Lower lobe of right lung (tissue), 2 donors: ENCODE data around the gene ABO. TPM values are rescaled to one million over a fixed set of nuclear protein-coding genes. Genes with fewer than 3 reads are reported as not detected.
"Not testable (repeated sequence)": the region's sequence is repeated elsewhere in the genome, so short reads cannot be mapped to it uniquely, and the experiment has no call there.

Experiments used
- ATAC-seq, 2 donors: fragments of 200-7000 bp; cut with Tn5 transposase; one replicate each; pipeline ENCODE4 v1.9.1; 2020 to 2022; ENCODE audit warnings: mild to moderate bottlenecking in 2 of 2, moderate library complexity in 2 of 2
- DNase-seq: peaks from one replicate; pipeline ENCODE4 v3.0.0-alpha.2; 2020
- H3K27ac ChIP-seq: fragments of 200-600 bp; one replicate; pipeline ENCODE4 v1.8.0; 2022
- H3K27me3 ChIP-seq: fragments of 200-600 bp; one replicate; pipeline ENCODE4 v1.8.0; 2022; ENCODE audit warnings: low read depth
- H3K36me3 ChIP-seq: fragments of 200-600 bp; one replicate; pipeline ENCODE4 v1.8.0; 2022; ENCODE audit warnings: mild to moderate bottlenecking
- H3K4me1 ChIP-seq: fragments of 200-600 bp; one replicate; pipeline ENCODE4 v1.8.0; 2022
- H3K4me3 ChIP-seq: fragments of 200-600 bp; one replicate; pipeline ENCODE4 v1.8.0; 2022; ENCODE audit warnings: mild to moderate bottlenecking
- H3K9me3 ChIP-seq: fragments of 200-600 bp; one replicate; pipeline ENCODE4 v1.8.0; 2022
- intact Hi-C: fragments of 100-400 bp; cut with DNase I; formaldehyde crosslinking; loops from one replicate; pipeline ENCODE4 v1.11.0; 2022
- total RNA-seq: library from RNA; stranded (reverse); fragmentation: NEBNext Ultra II Directional; extraction: Animal tissue kit (Norgen Biotek cat#: 25700); gene quantifications from one replicate; pipeline ENCODE4 v1.2.1, GENCODE V29; 2021
- TF ChIP-seq, protein P1 (sequence below): fragments of 200-600 bp; IDR thresholded peaks from one replicate; pipeline ENCODE4 v1.8.0; 2022; ENCODE audit warnings: antibody characterized with exemption, mild to moderate bottlenecking
- donor health status: DM: no; HTN: yes; CAD: no; lungs with severe emphysema.

The ABO gene
- total RNA-seq, 1 donor from 2014 or later: 25.0 TPM

DNA sequence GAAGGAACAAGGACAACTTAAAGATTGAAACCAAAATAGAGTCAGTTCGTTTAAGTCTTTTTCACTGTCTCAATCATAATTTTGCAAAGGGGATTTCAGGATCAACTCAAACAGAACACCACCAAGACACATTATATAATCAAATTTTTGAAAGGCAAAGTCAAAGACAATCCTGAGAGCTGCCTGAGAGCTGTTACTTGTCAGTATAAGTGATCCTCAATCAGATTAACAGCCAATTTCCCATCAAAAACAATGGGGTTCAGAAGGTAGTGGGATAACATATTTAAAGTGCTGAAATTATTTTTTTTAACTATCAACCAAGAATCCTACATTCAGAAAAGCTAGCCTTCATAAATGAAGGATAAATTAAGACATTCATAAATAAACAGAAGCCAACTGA, 19.3 kb upstream of the ABO start:
- H3K4me3 ChIP-seq: no peak overlapping the region
- TF ChIP-seq, protein P1, sequence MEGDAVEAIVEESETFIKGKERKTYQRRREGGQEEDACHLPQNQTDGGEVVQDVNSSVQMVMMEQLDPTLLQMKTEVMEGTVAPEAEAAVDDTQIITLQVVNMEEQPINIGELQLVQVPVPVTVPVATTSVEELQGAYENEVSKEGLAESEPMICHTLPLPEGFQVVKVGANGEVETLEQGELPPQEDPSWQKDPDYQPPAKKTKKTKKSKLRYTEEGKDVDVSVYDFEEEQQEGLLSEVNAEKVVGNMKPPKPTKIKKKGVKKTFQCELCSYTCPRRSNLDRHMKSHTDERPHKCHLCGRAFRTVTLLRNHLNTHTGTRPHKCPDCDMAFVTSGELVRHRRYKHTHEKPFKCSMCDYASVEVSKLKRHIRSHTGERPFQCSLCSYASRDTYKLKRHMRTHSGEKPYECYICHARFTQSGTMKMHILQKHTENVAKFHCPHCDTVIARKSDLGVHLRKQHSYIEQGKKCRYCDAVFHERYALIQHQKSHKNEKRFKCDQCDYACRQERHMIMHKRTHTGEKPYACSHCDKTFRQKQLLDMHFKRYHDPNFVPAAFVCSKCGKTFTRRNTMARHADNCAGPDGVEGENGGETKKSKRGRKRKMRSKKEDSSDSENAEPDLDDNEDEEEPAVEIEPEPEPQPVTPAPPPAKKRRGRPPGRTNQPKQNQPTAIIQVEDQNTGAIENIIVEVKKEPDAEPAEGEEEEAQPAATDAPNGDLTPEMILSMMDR: no peak
- H3K9me3 ChIP-seq: no peaks in the 10 kb centered on the region
- no peaks in the 10 kb centered on the region for H3K4me1 ChIP-seq
- ATAC-seq (no peak), DNase-seq (no peak)
- H3K27ac ChIP-seq: no peak overlapping the region
- intact Hi-C loops: no loop called here
- no peaks in the 10 kb centered on the region for H3K36me3 ChIP-seq
- peaks cover 5% of the 10 kb centered on the region for H3K27me3 ChIP-seq

DNA sequence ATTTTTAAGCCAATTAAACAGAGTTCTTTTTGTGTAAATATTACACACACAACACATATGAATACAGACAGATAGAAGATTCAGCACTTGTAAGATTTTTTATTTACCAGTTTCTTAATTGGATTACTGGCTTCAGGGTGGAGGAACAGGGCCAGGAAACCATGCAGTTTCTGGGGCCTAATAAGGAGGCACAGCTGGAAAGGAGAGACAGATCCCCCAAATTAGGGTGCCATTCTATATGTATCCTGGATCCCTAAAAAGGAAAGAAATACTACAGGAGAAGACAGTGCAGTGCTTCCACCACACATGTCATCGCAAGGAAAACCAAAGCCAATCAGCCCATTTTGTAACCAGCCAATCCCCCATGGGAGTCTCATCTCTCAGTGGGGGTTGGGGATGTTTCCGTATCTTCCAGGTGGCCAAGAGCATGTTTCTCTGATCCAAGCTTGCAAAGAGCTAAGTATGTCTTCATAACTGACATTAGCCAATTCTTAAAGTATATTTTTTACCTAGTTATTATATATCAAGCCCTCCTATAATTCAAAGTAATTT, 15.8 kb upstream of the ABO start:
- no peak overlapping the region for H3K27ac ChIP-seq
- TF ChIP-seq, protein P1: no peak

DNA sequence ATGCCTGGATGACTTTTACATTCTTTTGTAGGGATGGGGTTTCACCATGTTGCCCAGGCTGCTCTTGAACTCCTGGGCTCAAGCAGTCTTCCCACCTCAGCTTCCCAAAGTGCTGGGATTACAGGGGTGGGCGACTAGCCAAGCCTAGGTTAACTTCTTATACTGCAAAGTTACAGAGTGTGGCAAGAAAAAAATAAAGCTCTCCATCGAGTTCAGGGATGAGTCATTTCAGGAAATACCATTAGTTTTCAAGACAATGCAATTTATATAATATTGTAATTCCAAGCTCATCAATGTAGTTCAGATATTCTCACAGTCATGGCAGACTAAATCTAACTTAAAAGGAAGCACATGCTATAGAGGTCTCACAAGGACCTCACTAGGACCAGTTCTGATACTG, 11.5 kb upstream of the ABO start:
- intact Hi-C loops: no loop called here
- Histone ChIP-seq H3K4me3 (no peak overlapping the region), H3K27me3 (no peaks in the 10 kb centered on the region), H3K27ac (no peak overlapping the region), H3K4me1 (no peaks in the 10 kb centered on the region), H3K36me3 (no peaks in the 10 kb centered on the region), H3K9me3 (no peaks in the 10 kb centered on the region)
- DNase-seq: no peak
- TF ChIP-seq, protein P1: no peak
- ATAC-seq: no peak

More for the DNA sequence above, 15.8 kb upstream of the ABO start:
- Histone ChIP-seq H3K4me1 (no peaks in the 10 kb centered on the region), H3K27me3 (no peaks in the 10 kb centered on the region), H3K36me3 (no peaks in the 10 kb centered on the region), H3K9me3 (no peaks in the 10 kb centered on the region), H3K4me3 (no peak overlapping the region)
- ATAC-seq: no peak
- DNase-seq: no peak
- intact Hi-C loops: no loop called here

DNA sequence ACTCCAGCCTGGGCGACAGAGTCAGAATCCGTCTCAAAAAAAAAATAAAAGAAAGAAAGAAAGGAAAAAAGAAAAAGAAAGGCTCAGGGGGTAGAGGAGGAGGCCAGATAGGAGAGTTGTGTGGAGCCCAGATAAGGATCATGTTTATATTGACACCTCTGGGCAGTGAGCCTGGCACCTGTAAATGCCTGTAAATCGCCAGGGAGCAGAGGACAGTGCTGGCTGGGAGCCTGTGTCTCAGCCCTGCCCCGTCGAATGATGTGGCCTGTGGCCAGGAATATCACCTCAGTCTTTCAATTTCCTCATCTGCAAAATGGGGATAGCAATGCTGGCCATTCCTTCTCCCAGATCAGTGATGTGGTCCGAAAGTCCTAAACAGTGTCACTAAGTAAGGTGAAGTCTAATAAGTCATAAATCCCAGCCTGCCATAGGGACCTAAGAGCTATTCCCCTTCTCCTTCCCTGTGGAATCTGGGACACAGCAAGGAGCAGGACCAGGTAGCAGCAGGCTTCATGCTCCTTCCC, 10.3 kb upstream of the ABO start:
- Histone ChIP-seq H3K27me3 (no peaks in the 10 kb centered on the region), H3K36me3 (no peaks in the 10 kb centered on the region), H3K4me3 (no peak overlapping the region), H3K9me3 (no peaks in the 10 kb centered on the region), H3K4me1 (no peaks in the 10 kb centered on the region), H3K27ac (no peak overlapping the region)
- DNase-seq (no peak), ATAC-seq (no peak)
- TF ChIP-seq, protein P1: no peak
- intact Hi-C loops: no loop called here

DNA sequence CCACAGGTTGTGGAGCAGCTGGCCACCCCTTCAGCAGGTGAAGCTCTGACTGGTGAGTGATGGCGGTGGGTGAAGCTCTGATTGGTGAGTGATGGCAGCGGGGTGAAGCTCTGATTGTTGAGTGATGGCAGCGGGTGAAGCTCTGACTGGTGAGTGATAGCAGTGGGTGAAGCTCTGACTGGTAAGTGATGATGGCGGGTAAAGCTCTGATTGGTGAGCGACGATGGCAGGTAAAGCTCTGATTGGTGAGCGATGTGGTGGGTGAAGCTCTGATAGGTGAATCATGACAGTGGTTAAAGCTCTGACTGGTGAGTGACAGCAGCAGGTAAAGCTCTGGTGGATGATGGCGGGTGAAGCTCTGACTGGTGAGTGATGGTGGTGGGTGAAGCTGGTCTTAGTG, 9.4 kb upstream of the ABO start:
- no peaks in the 10 kb centered on the region for H3K36me3 ChIP-seq
- no peak overlapping the region for H3K27ac ChIP-seq
- ATAC-seq (no peak), DNase-seq (no peak)
- intact Hi-C loops: no loop called here
- TF ChIP-seq, protein P1: no peak
- H3K9me3 ChIP-seq: no peaks in the 10 kb centered on the region
- H3K4me1 ChIP-seq: no peaks in the 10 kb centered on the region
- no peak overlapping the region for H3K4me3 ChIP-seq
- no peaks in the 10 kb centered on the region for H3K27me3 ChIP-seq

DNA sequence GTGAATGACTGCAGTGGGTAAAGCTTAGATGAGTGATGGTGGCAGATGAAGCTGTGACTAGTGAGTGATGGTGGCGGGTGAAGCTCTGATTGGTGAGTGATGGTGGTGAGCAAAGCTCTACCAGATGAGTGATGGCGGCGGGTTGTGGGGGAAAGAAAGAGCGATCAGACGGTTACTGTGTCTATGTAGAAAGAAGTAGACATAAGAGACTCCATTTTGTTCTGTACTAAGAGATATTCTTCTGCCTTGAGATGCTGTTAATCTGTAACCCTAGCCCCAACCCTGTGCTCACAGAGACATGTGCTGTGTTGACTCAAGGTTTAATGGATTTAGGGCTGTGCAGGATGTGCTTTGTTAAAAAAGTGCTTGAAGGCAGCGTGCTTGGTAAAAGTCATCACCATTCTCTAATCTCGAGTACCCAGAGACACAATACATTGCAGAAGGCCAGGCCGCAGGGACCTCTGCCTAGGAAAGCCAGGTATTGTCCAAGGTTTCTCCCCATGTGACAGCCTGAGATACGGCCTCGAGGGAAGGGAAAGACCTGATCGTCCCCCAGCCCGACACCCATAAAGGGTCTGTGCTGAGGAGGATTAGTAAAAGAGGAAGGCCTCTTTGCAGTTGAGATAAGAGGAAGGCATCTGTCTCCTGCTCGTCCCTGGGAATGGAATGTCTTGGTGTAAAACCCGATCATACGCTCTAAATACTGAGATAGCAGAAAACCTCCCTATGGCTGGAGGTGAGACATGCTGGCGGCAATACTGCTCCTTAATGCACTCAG, 8.4 kb upstream of the ABO start:
- H3K4me1 ChIP-seq, intact Hi-C loops, DNase-seq, ATAC-seq, H3K9me3 ChIP-seq, H3K36me3 ChIP-seq, H3K27ac ChIP-seq, H3K4me3 ChIP-seq, H3K27me3 ChIP-seq: not testable (repeated sequence)
